ENCODE data around the gene AIFM3.

Gene AIFM3

GRCh38 chr22:20990184-20991180, 23.4 kb downstream of the AIFM3 start:
- DNase-seq (ENCODE audit: low read depth in 2 of 2) = no peak

DNA sequence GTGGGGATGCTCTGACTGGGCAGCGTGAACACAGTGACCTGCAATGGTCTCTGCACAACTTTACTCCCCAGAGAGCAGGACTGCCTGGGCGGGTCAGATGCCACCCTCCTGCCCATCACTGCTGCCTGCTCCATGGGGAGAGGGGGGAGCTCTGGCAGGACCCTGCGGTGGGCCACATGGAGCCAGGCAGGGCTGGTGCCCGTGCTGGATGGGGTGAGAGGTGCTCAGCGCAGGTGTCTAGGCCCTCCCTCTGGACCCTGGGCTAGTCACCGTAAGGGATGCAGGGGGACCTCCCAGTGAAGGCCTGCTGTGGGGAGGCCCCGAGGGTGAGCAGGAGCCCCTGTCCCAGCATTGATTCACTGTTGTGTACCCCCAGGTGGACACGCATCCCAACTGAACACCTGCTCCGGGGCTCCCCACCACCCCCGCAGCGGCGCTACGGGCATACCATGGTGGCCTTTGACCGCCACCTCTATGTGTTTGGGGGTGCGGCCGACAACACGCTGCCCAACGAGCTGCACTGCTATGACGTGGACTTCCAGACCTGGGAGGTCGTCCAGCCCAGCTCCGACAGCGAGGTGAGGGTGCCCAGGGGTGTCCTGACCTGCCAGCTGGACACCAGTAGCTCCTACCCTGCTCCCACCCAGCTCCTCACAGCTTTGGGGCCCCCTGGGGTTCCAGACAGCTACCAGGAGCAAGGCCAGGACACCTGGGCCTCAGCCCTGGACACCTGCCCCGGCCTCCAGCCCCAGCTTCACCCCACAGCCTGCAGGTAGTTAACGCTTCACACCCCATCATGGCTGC, 24.4 kb downstream of the AIFM3 start:
- DNase-seq (ENCODE audit: low read depth in 2 of 2) = no peak

- no peak for DNase-seq (ENCODE audit: low read depth in 2 of 2)
Observed at GRCh38 chr22:20992056-20992442, 25.0 kb downstream of the AIFM3 start.

GRCh38 chr22:20992456-20993303, 25.6 kb downstream of the AIFM3 start:
- DNase-seq (ENCODE audit: low read depth in 2 of 2) = no peak

DNA sequence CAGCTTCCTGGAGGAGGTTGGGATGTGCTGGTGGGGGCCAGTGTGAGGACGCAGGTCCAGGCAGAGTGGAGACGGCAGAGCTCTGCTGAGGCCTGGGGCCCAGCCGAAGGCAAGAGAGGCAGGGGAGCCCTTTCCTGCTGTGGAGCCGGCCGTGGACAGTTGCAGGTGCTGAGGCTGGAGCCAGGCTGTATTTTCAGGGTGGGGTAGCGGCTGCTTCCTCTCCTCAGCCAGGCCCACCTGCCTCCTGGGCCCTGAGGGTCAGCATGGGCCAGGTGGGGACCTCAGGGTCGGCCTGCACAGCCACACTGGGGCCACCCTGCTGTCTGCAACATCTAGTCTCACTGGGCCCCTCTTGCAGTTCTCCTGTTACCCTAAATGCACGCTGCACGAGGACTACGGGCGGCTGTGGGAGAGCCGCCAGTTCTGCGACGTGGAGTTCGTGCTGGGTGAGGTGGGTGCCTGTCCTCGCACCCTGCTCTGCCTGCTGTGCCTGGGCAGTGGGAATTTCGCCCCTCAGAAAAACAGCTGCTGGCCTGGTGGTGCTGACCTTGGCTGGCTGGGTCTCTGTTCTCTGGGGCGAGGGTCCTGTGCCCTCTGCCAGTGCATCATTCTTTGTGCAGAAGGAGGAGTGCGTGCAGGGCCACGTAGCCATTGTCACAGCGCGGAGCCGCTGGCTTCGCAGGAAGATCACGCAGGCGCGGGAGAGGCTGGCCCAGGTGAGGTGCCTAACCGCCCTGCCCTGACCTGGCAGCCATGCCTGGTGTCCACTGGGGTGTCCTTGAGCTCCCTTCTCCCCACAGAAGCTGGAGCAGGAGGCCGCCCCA, 26.5 kb downstream of the AIFM3 start:
- DNase-seq (ENCODE audit: low read depth in 2 of 2) = no peak

- DNase-seq (ENCODE audit: low read depth in 2 of 2) = no peak
Observed at GRCh38 chr22:20994128-20994901, 27.3 kb downstream of the AIFM3 start.

DNA sequence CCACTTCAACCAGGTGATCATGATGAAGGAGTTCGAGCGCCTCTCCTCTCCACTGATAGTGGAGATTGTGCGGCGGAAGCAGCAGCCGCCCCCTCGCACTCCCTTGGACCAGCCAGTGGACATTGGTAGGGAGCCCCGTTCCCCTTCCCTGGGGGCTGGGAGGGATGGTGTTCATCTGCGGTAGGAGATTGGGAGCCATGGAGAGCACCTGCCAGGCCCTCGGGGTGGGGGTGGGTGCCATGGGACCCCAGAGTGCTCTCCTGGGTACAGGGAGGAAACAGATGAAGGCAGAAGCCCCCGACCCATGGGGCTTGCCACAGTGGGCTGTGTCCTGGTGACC, 27.8 kb downstream of the AIFM3 start:
- no peak for DNase-seq (ENCODE audit: low read depth in 2 of 2)

- no peak for DNase-seq (ENCODE audit: low read depth in 2 of 2)
Observed at GRCh38 chr22:20995329-20996030, 28.4 kb downstream of the AIFM3 start.

- DNase-seq (ENCODE audit: low read depth in 2 of 2) = no peak
Observed at GRCh38 chr22:20996031-20996410, 29.0 kb downstream of the AIFM3 start.

DNA sequence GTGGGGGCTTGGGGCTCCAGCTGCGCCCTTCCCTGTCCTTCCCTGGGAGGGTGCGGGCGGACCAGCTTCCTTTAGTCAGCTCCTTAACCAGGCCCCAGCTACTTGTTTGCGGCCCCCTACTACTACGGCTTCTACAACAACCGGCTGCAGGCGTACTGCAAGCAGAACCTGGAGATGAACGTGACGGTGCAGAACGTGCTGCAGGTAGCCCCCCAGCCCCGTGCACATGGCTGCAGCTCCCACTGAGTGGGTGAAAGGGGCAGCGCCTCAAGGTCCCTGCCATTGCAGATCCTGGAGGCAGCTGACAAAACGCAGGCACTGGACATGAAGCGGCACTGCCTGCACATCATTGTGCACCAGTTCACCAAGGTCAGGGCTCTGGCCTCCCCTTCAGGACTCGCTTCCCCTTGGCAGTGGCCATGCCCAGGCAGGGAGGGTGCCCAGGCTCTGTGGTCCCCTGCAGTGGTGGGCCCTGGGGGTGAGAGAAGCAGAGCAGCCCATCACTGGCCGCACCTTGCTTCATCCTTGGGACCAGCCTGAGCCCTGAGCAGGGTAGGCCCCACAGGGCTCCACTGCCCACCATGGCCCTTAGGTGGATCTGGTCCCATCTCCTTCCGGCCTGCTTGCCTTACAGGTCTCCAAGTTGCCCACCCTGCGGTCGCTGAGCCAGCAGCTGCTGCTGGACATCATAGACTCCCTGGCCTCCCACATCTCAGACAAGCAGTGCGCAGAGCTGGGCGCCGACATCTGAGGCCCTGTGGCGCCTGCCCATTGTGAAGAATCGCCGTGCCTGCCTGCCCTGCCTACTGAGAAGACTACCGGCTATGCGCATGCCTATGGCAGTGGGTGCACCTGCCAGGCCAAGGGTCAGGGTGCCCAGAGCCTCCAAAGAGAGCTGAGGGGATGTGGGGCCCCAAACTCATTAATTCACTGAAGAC, 29.8 kb downstream of the AIFM3 start:
- no peak for DNase-seq (ENCODE audit: low read depth in 2 of 2)

DNA sequence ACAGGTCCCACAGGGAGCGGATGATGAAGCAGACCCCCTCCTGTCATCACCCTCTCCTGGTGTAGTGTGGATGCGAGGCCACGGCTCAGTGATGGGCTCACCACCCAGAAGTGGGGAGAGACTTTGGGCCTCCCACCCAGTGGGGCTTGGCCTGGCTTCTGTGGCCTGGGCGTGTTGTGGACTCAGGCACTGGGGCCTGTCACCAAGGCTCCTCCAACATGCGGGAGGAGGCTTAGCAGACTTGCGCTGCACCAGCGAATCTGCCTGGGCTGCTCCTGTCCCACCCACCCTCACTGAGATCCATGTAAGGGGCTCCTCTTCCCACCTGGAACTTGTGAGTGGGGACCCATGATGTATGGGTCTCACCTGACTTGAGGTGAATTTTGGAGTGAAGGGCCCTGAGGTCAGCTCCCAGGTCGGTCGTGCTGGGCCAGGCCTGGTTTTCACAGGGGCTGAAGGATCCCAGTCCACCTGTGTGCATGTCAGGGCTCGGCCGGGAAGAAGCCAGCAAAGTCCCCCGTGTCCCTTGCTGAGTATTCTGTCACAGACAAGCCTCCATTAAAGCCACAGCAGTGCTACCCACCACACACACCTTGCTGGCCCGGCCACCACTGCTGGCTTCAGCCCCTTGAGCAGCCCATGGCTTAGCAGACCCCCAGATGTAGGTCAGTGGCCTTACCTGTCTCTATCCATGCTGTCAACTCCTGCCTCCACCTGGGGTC, 30.6 kb downstream of the AIFM3 start:
- no peak for DNase-seq (ENCODE audit: low read depth in 2 of 2)

- DNase-seq (ENCODE audit: low read depth in 2 of 2) = no peak
Observed at GRCh38 chr22:20998411-20999336, 31.6 kb downstream of the AIFM3 start.

DNA sequence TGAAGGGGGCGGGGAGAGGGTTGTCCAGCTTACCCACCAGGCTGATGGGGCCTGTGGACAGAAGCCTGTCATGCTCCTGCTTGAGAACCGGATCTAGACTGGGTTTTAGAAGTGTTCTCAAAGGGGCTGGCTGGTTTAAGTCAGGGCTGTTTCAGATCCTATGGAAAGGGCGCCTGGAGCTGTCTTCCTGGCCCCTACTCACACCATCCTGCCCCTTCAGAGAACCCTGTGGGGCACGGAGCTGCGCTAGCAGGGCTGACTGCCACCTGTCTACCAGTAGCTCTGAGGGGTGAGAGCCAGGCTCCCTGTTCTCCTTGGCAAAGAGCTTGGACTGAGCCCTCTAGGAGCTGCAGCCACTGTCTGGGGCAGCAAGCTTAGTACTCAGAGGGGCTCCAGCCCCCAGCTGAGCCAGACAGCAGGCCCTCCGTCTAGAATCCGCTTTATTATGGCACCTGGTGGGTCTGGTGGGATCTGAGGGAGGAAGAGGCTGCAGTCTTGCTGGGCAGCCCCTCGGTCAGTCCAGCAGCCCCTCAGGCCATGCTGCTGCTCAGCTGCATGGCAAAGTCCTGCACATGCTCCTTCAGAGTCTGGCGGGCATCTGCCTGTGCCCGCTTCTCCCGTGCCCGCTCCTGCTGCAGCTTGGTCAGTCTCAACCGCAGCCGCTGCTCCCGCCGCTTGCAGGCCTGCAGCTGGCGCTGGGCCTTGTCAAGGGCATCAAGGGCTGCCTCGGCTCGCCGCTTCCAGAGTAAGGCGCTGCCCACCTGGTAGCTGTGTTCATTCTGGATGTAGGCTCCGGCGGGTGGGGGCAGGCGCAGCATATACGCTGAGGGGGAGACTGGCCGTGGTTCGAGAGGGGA, 32.5 kb downstream of the AIFM3 start:
- no peak for DNase-seq (ENCODE audit: low read depth in 2 of 2)

- DNase-seq (ENCODE audit: low read depth in 2 of 2) = no peak
Observed at GRCh38 chr22:21000207-21000986, 33.3 kb downstream of the AIFM3 start.

DNA sequence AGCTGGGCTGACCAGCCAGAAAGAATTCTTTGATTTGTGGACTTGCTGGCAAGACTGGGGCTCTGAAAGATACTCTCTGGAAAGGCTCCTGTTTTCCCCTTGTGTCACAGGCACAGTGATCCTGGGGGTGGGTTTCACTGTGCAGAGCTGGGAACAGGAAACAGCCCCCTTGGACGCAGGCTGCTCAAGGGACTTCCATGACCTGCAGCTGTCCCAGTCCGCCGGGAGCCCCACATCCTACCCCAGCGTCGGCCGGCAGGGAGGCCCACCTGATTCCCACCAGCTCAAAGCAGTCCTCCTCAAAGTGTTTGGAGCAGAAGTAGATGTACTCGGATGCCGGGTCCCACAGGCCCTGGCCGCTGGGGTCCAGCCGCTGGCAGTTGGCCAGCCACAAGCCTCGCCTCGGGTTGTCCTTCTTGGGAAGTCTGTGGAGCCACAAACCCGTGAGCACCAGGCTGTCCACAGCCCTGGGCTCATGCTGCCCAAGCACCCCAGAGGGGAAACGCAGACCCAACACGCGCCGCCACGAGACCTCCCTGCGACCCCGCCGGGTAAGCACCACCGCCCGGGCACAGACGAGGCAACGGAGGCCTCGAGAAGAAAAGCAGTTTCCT, 34.0 kb downstream of the AIFM3 start:
- DNase-seq (ENCODE audit: low read depth in 2 of 2) = no peak
